DMS153 treated with DMSO at 0.1 percent for 48 hours (cell line): Measurements from ENCODE around the gene FANCI.

Experiments used
- DNase-seq: peaks from one replicate; lab custom pipeline; 2025; ENCODE audit not compliant: unreplicated experiment; lab: John Stamatoyannopoulos, UW

FANCI gene

DNA sequence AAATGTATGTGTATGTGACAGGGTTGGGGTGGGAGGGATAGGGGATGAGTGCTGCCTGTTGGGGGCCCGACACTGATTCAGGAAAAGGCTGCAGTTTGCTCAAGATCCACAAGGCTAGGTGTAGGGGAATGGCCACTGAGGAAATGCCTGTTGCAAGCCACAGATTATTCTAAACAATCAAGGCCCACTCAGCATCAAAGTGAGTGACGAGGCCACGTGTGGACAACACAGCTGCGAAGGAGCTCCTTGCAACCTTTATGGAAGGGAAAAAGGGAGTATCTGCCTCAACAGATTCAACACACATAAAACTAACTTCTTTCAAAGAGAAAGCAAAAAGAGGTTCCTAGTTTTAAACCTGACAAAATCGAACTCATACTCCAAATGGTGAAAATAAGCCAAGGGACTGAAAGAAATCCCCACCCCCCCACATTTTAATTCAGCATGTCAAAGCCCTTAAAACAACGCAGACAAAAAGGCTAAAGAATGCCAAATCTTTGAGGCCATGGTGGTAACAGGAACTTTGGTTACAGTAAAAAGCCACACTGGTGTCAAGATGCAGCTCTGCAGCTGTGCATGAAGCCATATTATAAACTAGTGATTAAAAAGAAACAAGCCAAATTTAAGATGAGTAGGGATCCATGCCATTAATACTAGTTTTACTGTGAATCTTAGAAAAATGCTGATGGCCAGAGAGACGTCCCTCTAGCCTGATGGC lies 87.3 kb downstream of the FANCI start:
- no peak for DNase-seq

DNA sequence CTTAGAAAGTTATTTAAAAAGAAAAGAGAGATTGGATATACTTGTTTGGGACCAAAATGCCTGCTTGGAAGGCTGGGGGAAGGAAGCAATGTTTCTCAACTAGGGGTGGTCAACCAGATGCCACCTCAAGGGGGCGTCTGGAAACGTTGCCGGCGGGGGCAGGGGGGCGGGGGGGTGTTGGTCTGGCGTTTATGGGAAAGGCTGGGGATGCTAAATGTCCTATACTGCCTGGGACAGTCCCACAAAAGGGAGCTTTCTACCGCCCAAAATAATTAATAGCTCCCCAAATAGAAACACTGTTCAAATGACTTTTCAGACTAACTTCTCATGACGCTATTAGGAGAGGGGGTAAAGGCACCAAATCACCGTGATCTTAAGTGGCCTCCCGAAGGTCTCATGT lies 88.7 kb downstream of the FANCI start:
- no peak for DNase-seq

DNA sequence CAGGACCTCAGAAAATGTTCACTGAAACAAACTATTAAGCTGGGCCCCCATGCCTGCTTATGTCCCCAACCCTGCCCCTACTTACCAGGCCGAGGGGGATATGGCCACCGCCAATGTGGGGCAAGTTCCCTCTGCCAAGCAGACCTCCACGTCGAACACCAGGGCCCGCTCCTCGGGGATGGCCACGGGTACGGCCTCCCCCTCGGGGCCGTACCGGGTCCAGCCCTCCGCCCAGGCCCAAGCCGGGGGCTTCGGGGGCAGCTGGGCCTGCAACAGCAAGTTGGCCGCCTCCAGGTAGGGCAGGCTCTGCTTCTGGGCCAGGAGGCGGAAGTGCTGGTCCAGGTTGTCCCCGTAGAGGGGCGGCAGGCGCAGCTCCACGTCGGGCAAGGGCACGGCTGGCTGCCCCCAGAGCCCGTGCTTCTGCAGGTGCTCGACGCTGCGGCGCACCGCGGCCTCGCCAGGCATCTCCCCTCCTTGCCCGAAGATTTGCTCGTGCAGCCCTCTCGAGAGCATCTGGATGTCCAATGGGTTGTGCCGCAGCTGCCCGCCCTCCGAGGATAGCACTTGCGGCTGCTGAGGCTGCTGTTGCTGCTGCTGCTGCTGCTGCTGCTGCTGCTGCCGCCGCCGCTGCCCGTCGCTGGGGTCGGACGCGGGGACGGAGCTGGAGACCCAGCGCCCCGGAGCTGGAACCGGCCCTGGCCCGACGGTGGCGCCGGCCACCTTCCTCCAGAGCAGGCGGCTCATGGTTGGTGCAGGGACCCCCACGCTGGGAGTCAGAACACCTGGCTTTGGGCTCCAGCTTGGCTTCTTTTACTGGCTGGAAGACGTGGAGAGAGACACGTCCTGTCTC lies 89.5 kb downstream of the FANCI start:
- DNase-seq = no peak

DNA sequence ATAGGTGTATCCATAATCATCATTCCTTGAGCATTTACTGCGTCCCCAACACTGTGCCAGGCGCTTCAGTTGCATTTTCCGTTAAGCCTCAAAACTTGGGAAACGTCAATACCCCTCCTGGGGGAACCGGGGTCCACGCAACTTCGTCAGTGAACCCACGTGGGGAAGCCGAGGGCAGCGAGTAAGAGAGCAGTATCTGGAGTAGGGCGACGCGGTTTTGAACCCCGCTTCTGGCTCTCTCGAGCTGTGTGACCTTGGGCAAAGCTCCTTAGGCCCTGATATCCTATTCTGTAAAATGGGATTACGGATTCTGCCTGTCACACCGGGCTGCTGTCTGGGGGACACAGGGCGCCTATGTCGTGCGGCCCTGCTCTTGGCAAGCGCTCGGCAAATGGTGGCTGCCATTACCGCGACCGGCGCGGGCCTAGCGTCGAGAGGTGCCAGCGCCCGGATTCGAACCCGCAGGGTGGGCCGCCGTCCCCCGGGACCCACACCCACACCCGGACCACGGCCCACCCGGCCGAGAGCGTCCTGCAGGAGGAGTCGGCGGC lies 90.3 kb downstream of the FANCI start:
- no peak for DNase-seq

DNA sequence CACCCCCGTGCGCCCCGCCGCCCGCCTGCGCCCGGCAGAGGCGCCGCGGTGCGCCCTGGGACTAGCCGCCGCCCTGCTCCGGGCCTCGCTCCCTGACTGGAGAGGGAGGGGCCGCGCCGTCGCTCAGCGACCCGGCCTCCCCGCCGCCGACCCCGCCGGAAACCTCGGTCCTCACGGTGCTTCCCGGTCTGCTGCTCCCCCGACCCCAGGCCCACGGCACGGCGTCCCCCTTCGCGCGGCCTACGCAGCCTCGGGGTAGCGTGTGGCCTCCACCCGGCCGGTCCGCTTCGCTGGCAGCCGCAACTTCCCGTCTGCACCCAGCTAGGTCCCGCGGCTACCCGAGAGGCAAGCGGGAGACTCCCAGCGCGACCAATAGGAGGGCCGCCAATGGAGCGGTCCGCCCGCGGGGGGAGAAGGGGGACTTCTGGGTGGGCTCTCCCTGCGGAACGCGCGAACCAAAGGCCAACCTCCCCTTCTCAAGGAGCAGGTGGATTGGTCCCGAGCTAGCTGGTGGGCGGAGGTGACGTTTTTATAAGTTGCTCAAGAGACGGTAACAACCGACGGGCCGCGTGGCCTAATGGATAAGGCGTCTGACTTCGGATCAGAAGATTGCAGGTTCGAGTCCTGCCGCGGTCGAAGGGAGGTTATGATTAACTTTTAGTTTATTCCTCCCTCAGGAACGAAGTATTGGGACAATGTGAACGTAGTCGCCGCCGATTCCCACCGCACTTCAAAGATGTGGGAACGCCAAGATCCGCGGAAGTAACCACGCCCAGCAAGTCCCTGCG lies 90.9 kb downstream of the FANCI start, which contains the start of gene POLG:
TSS of gene POLG (minus strand) at position 315 of the 788 bp plus-strand sequence. CDS start 1,070 bp downstream, outside the sequence.
- DNase-seq = peak; percentile 59

DNA sequence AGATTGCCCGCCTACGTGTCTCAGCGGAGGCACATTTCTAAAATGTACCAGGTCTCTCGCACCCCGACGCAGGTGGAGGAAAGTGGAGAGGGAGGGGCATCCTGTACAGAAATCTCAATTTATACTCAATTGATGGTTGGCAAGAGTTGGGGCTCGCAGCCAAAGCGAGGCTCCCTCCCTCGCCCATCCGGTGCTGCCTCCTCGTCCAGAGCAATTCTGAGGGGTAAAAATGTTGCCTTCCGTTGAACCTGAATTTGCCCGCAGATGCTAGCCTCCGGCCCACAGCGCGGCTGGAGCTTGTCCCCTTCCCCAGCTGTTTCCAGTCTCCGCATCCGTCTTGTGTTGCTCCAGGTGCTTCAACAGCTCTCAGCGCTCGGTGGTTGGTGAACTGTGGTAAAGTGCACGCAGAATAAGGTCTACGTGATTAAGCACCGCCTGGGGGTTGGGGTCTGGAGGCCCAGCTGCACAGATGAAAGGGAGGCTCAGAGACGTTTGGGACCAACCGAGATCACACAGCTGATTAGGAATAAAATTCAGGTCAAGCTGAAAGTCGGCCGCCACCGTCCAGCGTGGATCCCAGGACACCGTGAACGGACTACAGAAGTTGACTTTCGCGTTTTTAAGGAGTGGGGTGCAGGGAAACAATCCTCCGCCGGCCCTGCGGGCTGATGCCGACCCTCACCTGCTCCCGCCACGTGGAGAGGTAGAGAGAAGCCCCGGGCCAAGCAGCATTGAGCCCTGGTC lies 91.7 kb downstream of the FANCI start:
- no peak for DNase-seq

DNA sequence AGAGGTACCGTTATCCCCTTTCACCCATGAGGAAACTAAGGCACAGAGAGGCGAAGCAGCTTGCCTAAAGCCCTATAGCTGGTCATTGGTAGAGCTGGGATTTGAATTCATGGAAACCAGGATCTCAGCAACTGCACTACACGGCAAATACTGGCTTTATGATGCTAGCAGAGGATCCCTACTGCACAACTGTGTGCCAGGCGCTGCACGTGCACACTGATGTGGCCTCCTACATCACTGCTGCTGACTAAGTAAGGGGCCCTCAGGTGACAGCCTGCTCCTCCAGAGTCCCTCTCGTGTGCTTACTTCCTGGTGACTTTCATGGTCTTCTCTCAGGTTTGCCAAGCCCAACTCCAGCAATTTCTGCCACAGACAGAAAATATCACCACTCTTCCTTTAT lies 94.3 kb downstream of the FANCI start:
- no peak for DNase-seq

DNA sequence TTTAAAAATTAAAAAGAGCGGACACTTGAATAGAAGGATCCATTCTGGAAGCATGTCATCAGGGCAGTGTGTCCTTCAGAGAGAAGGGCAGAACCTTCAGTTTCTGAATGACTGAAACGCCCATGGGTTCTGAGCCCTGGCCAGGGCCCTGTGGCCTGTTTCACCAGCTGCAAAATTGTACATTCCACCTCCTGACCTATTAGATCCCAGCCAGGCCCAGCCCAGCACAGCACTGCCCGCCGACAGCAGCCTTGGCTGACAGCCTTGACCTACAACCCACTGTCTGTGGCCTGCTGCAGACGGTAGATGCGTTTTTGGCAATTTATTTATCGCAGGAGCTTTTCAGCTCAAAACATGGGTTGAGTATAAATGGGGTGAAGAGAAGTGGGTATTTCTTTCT lies 96.8 kb downstream of the FANCI start:
- DNase-seq = no peak

DNA sequence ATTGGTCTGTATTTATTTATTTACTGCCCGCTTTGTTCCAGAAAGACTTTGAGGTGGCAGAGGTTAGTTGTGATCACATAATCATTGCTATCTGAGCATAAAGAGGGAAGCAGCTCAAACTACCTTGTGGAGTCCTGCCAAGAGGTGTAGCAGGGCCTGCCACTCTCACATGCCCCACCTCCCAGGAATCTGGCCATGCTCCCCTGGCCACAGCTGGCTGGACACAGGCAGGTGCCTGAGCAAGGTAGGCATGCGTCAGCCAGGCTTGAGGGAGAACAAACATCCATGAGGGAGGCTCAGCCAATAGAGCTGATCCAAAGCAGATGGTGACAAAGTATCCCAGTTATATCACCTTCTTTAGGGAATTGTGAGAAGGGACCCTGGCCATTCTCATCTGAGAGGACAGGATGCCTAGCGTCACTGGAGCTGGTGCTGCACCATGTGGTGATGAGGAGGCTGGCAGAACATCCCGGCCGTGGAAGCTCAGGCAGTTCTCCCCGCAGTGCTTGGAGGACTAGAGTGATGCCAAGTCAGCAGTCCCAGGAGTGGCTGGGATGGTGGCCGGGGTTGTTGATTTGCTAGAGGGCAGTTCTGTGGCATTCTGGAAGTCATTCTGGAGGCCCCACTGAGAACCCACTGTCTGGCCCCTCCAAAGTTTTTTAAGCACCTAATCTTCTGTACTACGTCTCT lies 97.7 kb downstream of the FANCI start:
- DNase-seq = no peak

DNA sequence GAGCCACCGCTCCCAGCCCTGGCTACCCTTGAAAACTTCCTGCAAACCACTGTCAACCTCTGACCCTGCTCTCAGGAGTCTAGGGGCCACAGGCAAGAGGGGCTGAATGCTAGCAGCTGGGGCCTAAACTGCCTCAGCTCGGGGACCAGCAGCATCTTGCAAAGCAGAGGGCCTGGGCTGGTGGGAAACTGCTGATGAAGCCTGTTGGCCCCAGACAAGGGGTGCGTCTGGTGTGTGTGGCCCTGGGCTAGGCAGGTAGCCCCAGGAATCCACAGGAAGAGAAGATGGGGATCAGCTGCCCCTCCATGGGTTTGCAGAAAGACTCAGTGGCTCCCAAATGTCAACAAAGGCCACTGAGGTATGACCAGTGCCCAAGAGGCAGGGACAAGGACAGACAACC lies 99.1 kb downstream of the FANCI start:
- DNase-seq = no peak

DNA sequence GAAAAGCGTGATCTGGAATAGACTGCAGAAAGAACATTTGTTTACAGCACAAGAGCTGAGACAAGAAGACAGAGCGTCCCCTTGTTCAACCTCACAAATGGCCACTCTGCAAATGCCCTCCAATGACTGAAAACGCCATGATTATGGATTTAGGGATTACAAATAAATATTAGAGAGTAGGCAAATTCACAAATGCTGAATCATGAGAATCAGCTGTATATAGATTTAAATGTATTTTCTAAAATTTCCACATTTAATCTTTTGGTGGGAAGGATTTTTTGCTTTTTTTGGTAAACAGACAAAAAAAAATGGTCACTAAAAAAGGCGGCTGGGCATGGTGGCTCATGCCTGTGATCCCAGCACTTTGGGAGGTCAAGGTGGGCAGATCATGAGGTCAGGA lies 101.5 kb downstream of the FANCI start:
- DNase-seq = no peak

DNA sequence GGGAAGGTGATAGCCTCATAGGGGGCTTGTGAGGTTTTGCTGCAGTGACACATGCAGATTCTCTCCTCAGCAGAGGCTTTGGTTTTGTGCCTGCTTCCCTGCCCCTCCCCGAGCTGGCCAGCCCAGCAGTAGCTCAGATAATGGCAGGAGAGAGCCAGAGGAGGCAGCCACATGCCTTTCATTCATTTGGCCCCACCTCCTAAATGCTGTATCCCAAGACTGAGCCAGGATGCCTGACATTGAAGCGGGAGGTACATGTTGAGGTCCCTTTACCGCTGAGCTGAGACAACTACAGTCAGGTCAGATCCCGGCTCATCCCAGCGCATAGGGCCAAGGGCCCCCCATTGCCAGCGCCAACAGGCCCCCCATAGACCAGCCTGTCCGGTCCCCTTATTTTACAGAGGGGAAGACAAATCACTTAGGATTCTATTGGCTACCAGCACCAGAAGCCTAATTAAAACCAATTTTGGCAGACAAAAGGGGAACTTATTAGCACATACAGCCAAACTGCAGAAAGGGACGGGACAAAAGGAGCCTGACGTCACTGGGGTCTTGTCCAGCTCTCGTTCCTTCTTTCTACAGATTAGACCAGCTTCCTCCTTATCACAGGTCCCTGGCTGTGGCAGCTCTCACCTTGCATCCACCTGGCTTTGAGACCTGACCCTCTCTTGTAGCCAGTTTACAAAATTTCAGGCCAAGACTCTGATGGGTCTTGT lies 102.9 kb downstream of the FANCI start:
- DNase-seq = no peak

DNA sequence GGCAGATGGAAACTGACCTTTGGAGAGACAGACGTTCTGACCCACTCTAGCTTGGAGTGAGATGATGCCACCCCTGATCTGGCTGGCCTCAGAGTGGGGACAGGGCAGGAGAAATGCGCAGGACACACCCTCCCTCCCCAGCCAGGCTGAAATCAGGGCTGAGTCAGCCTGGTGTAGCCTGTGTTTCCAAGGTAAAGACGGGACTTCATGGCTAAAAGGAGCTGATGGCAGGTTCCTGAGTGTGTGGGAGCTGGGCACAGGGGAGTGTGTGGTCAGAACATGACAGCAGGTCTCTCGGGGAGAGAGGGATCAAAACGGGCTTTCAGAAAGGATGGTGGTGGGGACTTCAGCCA lies 105.4 kb downstream of the FANCI start:
- no peak for DNase-seq

DNA sequence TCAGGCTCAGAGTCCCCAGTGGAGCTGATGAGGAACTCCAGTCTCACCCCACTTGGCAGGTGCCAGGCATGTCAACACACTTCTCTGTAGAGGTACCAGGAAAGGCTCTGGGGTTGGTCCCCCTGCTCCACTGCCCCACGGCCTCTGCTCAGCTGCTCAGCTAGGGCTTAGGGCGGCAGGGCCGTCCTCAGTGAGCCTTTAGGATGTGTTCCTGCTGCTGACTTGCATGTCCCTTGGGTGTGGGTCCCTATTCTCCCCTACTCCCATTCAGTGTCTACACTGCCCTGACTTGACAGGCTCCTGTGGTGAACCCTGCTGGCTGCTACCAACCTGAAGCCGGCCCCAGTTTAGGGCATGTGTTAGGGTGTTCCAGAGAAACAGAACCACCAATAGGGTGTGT lies 108.7 kb downstream of the FANCI start:
- DNase-seq = no peak

DNA sequence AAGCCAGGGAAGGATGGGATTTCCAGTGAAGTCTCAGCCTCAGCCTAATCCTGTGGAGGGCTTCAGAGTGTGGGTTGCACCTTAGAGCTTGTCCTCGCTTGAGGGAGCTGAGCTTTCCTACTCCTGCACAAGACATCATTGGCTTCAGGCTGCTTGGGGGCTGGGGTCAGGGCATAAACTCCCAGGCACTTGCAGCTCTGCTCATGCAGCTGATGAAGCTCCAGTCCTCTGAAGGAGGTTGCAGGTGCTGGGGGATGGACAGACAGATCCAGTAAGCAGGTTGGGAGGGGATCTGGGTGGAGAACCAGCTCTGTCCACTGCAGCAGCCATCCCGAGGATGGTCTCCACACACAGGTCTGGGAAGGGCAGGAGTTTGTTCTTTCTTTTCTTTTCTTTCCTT lies 110.2 kb downstream of the FANCI start:
- DNase-seq = no peak

DNA sequence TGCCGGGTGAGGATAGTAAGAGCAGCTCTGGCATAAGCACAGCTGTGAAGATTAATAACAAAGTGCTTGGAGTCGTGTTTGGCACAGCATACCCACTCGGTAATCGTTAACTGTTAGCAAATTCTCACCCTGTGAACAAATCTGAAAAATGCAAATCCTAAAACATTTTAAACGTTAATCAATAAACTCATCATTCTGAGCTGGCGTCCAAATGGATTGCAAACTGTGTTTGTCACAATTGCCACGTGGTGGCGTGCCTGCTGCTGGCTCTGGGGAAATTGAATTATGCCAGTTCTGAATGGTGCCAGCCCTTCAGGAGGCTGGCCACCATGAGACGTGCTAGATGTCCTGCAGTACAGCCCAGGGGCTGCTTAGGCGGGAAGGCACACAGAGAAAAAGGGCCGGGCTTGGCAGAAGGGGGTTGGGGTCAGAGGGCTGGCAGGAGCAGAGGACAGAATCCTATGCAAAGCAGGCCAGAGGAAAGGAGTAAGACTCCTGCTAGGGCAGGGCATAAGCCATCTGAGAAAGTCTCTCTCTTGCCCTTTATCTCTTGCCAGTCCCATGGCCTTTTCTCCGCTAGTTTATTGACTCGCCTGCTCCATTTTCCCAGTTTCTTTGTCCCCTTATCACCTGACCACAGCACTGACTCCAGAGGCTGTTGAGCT lies 113.0 kb downstream of the FANCI start:
- no peak for DNase-seq

DNA sequence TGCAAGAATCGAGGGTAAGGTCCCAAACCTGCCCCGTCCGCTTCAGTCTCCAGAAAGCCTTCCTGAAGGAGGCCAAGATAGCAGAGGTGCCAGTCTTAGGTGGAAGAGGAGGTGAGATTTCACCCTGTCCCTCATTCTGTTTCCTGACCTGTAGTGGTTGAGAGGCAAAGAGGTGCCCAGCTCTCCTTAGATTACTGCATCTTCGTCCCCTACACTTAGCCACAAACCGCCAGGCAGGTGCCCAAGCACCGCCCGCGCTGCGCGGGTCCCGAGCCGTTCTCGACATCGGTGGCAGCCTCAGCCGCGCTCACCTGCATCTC lies 114.6 kb downstream of the FANCI start:
- DNase-seq = no peak

DNA sequence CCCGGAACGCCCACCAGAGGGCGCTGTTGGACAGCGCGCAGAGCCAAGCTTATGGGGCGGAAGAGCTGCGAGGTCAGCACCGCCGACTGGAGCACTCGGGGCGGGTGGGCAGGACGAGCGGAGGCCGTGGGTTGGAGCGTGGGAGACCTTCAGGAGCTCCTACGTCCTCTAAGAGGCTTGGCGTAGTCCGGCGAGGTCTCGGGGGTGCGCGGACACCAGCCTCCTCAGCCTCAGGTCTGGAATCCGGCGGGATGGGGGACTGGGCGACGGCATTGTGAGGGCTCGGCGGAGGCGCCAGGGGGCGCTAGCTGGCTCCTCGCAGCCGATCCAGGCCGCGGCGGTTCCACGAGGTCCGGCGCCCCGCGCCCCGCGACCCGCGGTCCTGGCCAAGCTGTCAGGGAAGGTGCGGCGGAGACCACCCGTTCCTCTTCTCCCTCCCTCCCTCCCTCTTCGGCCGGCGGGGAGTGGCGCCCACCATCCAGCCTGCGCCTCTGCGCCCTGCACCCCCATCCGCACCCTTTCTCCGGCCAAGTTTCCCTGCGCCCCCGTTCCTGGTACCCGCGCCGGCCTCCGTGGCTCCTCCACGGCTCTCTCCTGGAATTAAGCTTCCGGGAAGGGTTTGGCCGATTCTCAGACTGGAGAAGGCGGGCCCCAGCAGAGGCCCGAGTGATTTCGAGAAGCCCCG lies 115.1 kb downstream of the FANCI start:
- peak; percentile 43 for DNase-seq
